ENCODE results near the gene USP22.

USP22 gene

GRCh38 chr17:21025451-21025850 lies 17.4 kb downstream of the USP22 start:
- Histone ChIP-seq H2AK5ac (ENCODE audit: low read length) (no peak overlapping the region), H3K36me3 (ENCODE audit: control insufficient read depth in 1 of 2, insufficient read depth in 2 of 2, low read length in 2 of 2) (peaks cover 53 to 63% of the 10 kb centered on the region in 2 experiments), H3K4ac (ENCODE audit: low read depth, low read length) (peak overlapping the region; percentile 94), H3K79me1 (ENCODE audit: low read length) (no peaks in the 10 kb centered on the region), H2BK12ac (ENCODE audit: low read length) (no peak overlapping the region), H4K91ac (ENCODE audit: low read depth, low read length) (no peak overlapping the region), H2BK5ac (ENCODE audit: low read depth, low read length, poor library complexity) (no peak overlapping the region), H3K4me1 (ENCODE audit: control insufficient read depth in 1 of 2, insufficient read depth in 2 of 2, low read length in 2 of 2) (no peaks in the 10 kb centered on the region), H3K79me2 (ENCODE audit: control insufficient read depth, insufficient read depth, low read length, poor library complexity) (peaks cover 47% of the 10 kb centered on the region), H3K18ac (ENCODE audit: low read length) (no peak overlapping the region), H3K9me3 (ENCODE audit: insufficient read depth, low read depth, low read length) (no peaks in the 10 kb centered on the region), H3K4me3 (ENCODE audit: low read depth, low read length) (no peak overlapping the region), H4K8ac (ENCODE audit: low read depth, low read length) (no peak overlapping the region), H2BK120ac (ENCODE audit: insufficient read depth, low read length, poor library complexity) (no peak overlapping the region), H3K9ac (ENCODE audit: low read length) (no peak overlapping the region), H2AFZ (ENCODE audit: insufficient read depth, low read length, poor library complexity) (no peak overlapping the region), H3K27me3 (ENCODE audit: insufficient read depth, low read length) (no peaks in the 10 kb centered on the region), H4K12ac (ENCODE audit: low read depth, low read length) (no peak overlapping the region), H3K4me2 (ENCODE audit: low read length) (no peak overlapping the region), H3K23ac (ENCODE audit: low read length) (no peak overlapping the region), H3K27ac (ENCODE audit: low read depth, low read length) (no peak overlapping the region), H3K14ac (ENCODE audit: low read length) (no peak overlapping the region)
- WGBS (ENCODE audit: extremely low coverage, insufficient coverage, insufficient read length) = no CpG with 5 or more reads among the region's 5 CpGs
- no peak for DNase-seq

- H2AK5ac ChIP-seq (ENCODE audit: low read length) = no peak overlapping the region
- no peak overlapping the region for H3K4me3 ChIP-seq (ENCODE audit: low read depth, low read length)
- no peak overlapping the region for H3K27ac ChIP-seq (ENCODE audit: low read depth, low read length)
- no peak overlapping the region for H3K18ac ChIP-seq (ENCODE audit: low read length)
- H3K23ac ChIP-seq (ENCODE audit: low read length) = no peak overlapping the region
- H3K9me3 ChIP-seq (ENCODE audit: insufficient read depth, low read depth, low read length) = no peaks in the 10 kb centered on the region
- H3K4me1 ChIP-seq (ENCODE audit: control insufficient read depth in 1 of 2, insufficient read depth in 2 of 2, low read length in 2 of 2) = no peaks in the 10 kb centered on the region
- H2BK5ac ChIP-seq (ENCODE audit: low read depth, low read length, poor library complexity) = no peak overlapping the region
- no peak overlapping the region for H2BK12ac ChIP-seq (ENCODE audit: low read length)
- H2BK120ac ChIP-seq (ENCODE audit: insufficient read depth, low read length, poor library complexity) = no peak overlapping the region
- H3K9ac ChIP-seq (ENCODE audit: low read length) = no peak overlapping the region
- H3K4me2 ChIP-seq (ENCODE audit: low read length) = no peak overlapping the region
- no peak overlapping the region for H2AFZ ChIP-seq (ENCODE audit: insufficient read depth, low read length, poor library complexity)
- no peak overlapping the region for H4K12ac ChIP-seq (ENCODE audit: low read depth, low read length)
- no peak overlapping the region for H4K91ac ChIP-seq (ENCODE audit: low read depth, low read length)
- peaks cover 58 to 76% of the 10 kb centered on the region in 2 experiments for H3K36me3 ChIP-seq (ENCODE audit: control insufficient read depth in 1 of 2, insufficient read depth in 2 of 2, low read length in 2 of 2)
- no peaks in the 10 kb centered on the region for H3K79me1 ChIP-seq (ENCODE audit: low read length)
- H3K79me2 ChIP-seq (ENCODE audit: control insufficient read depth, insufficient read depth, low read length, poor library complexity) = peaks cover 42% of the 10 kb centered on the region
- H3K27me3 ChIP-seq (ENCODE audit: insufficient read depth, low read length) = no peaks in the 10 kb centered on the region
- H3K4ac ChIP-seq (ENCODE audit: low read depth, low read length) = peak overlapping the region; percentile 97
- no CpG with 5 or more reads among the region's 8 CpGs for WGBS (ENCODE audit: extremely low coverage, insufficient coverage, insufficient read length)
- DNase-seq = no peak
- H3K14ac ChIP-seq (ENCODE audit: low read length) = no peak overlapping the region
- H4K8ac ChIP-seq (ENCODE audit: low read depth, low read length) = no peak overlapping the region
Observed at GRCh38 chr17:21024024-21024423, 18.8 kb downstream of the USP22 start.

GRCh38 chr17:21021208-21021803 lies 21.5 kb downstream of the USP22 start:
- H3K9ac ChIP-seq (ENCODE audit: low read length) = no peak overlapping the region
- no CpG with 5 or more reads among the region's 7 CpGs for WGBS (ENCODE audit: extremely low coverage, insufficient coverage, insufficient read length)
- no peak overlapping the region for H2AFZ ChIP-seq (ENCODE audit: insufficient read depth, low read length, poor library complexity)
- H4K12ac ChIP-seq (ENCODE audit: low read depth, low read length) = no peak overlapping the region
- peaks cover 29% of the 10 kb centered on the region for H3K79me2 ChIP-seq (ENCODE audit: control insufficient read depth, insufficient read depth, low read length, poor library complexity)
- no peak overlapping the region for H3K4me3 ChIP-seq (ENCODE audit: low read depth, low read length)
- H2BK120ac ChIP-seq (ENCODE audit: insufficient read depth, low read length, poor library complexity) = no peak overlapping the region
- no peak overlapping the region for H3K18ac ChIP-seq (ENCODE audit: low read length)
- no peak for DNase-seq
- H3K79me1 ChIP-seq (ENCODE audit: low read length) = no peaks in the 10 kb centered on the region
- no peak overlapping the region for H2BK12ac ChIP-seq (ENCODE audit: low read length)
- no peak overlapping the region for H4K8ac ChIP-seq (ENCODE audit: low read depth, low read length)
- H3K27ac ChIP-seq (ENCODE audit: low read depth, low read length) = no peak overlapping the region
- no peak overlapping the region for H3K14ac ChIP-seq (ENCODE audit: low read length)
- no peaks in the 10 kb centered on the region for H3K4me1 ChIP-seq (ENCODE audit: control insufficient read depth in 1 of 2, insufficient read depth in 2 of 2, low read length in 2 of 2)
- no peak overlapping the region for H3K4me2 ChIP-seq (ENCODE audit: low read length)
- H3K27me3 ChIP-seq (ENCODE audit: insufficient read depth, low read length) = no peaks in the 10 kb centered on the region
- no peak overlapping the region for H2BK5ac ChIP-seq (ENCODE audit: low read depth, low read length, poor library complexity)
- H4K91ac ChIP-seq (ENCODE audit: low read depth, low read length) = no peak overlapping the region
- H3K23ac ChIP-seq (ENCODE audit: low read length) = no peak overlapping the region
- no peak overlapping the region for H2AK5ac ChIP-seq (ENCODE audit: low read length)
- peak overlapping the region; percentile 41 for H3K4ac ChIP-seq (ENCODE audit: low read depth, low read length)
- H3K36me3 ChIP-seq (ENCODE audit: control insufficient read depth in 1 of 2, insufficient read depth in 2 of 2, low read length in 2 of 2) = peaks cover 61 to 78% of the 10 kb centered on the region in 2 experiments
- H3K9me3 ChIP-seq (ENCODE audit: insufficient read depth, low read depth, low read length) = peaks cover 3% of the 10 kb centered on the region

- Histone ChIP-seq H3K9ac (ENCODE audit: low read length) (no peak overlapping the region), H3K9me3 (ENCODE audit: insufficient read depth, low read depth, low read length) (peaks cover 3% of the 10 kb centered on the region), H3K4me3 (ENCODE audit: low read depth, low read length) (no peak overlapping the region), H3K4me1 (ENCODE audit: control insufficient read depth in 1 of 2, insufficient read depth in 2 of 2, low read length in 2 of 2) (no peaks in the 10 kb centered on the region), H3K4me2 (ENCODE audit: low read length) (no peak overlapping the region), H4K8ac (ENCODE audit: low read depth, low read length) (no peak overlapping the region), H2BK120ac (ENCODE audit: insufficient read depth, low read length, poor library complexity) (no peak overlapping the region), H3K23ac (ENCODE audit: low read length) (no peak overlapping the region), H4K91ac (ENCODE audit: low read depth, low read length) (no peak overlapping the region), H3K14ac (ENCODE audit: low read length) (no peak overlapping the region), H4K12ac (ENCODE audit: low read depth, low read length) (no peak overlapping the region), H3K79me2 (ENCODE audit: control insufficient read depth, insufficient read depth, low read length, poor library complexity) (peaks cover 23% of the 10 kb centered on the region), H2AK5ac (ENCODE audit: low read length) (no peak overlapping the region), H3K27ac (ENCODE audit: low read depth, low read length) (no peak overlapping the region), H2AFZ (ENCODE audit: insufficient read depth, low read length, poor library complexity) (no peak overlapping the region), H2BK12ac (ENCODE audit: low read length) (no peak overlapping the region), H2BK5ac (ENCODE audit: low read depth, low read length, poor library complexity) (no peak overlapping the region), H3K18ac (ENCODE audit: low read length) (no peak overlapping the region), H3K4ac (ENCODE audit: low read depth, low read length) (peak overlapping the region; percentile 41), H3K79me1 (ENCODE audit: low read length) (no peaks in the 10 kb centered on the region), H3K36me3 (ENCODE audit: control insufficient read depth in 1 of 2, insufficient read depth in 2 of 2, low read length in 2 of 2) (peaks cover 61 to 77% of the 10 kb centered on the region in 2 experiments), H3K27me3 (ENCODE audit: insufficient read depth, low read length) (no peaks in the 10 kb centered on the region)
- no CpG with 5 or more reads among the region's 10 CpGs for WGBS (ENCODE audit: extremely low coverage, insufficient coverage, insufficient read length)
- DNase-seq = no peak
Observed at GRCh38 chr17:21020622-21021021, 22.2 kb downstream of the USP22 start.
